Lung (tissue), 12 donors: ENCODE results near the gene PTPRN2. TPM values are rescaled to one million over a fixed set of nuclear protein-coding genes. Genes with fewer than 3 reads are reported as not detected.

ENCODE experiments used
- ATAC-seq: fragments of 200-7000 bp; cut with Tn5 transposase; one replicate; pipeline ENCODE4 v1.9.1; 2020; ENCODE audit warnings: moderate number of reproducible peaks; ENCODE audit not compliant: insufficient read depth, low FRiP score
- DNase-seq, 3 donors: peaks; one replicate each; pipeline ENCODE4 v3.0.0-alpha.2; 2013 to 2017
- H3K27ac ChIP-seq, 2 donors: one replicate each; pipeline ENCODE4 v1.5.1; 2013; ENCODE audit warnings: mild to moderate bottlenecking in 2 of 2, moderate library complexity in 2 of 2, control low read depth in 1 of 2, inconsistent platforms in 1 of 2, low read depth in 1 of 2, low read length in 1 of 2
- H3K27me3 ChIP-seq, 3 donors: one replicate each; pipeline ENCODE4 v1.5.1; 2013; ENCODE audit warnings: low read length in 2 of 3; ENCODE audit not compliant: control insufficient read depth in 3 of 3, insufficient read depth in 3 of 3
- H3K36me3 ChIP-seq, 4 donors: one replicate each; pipeline ENCODE4 v1.5.1; 2013; ENCODE audit warnings: low read length in 4 of 4, mild to moderate bottlenecking in 1 of 4, moderate library complexity in 1 of 4; ENCODE audit not compliant: control insufficient read depth in 4 of 4, insufficient read depth in 4 of 4
- H3K4me1 ChIP-seq, 5 donors: one replicate each; pipeline ENCODE4 v1.5.1; 2013; ENCODE audit warnings: low read length in 5 of 5, mild to moderate bottlenecking in 2 of 5, moderate library complexity in 1 of 5; ENCODE audit not compliant: control insufficient read depth in 5 of 5, insufficient read depth in 5 of 5
- H3K4me3 ChIP-seq: one replicate; pipeline ENCODE4 v1.5.1; 2013; ENCODE audit warnings: mild to moderate bottlenecking, control low read depth, moderate library complexity
- H3K9ac ChIP-seq, 2 donors: one replicate each; pipeline ENCODE4 v1.5.1; 2013; ENCODE audit warnings: low read length in 2 of 2, control low read depth in 1 of 2; ENCODE audit not compliant: insufficient read depth in 1 of 2
- H3K9me3 ChIP-seq, 4 donors: one replicate each; pipeline ENCODE4 v1.5.1; 2013; ENCODE audit warnings: low read length in 3 of 4, mild to moderate bottlenecking in 1 of 4, moderate library complexity in 1 of 4; ENCODE audit not compliant: control insufficient read depth in 4 of 4, insufficient read depth in 3 of 4
- CTCF ChIP-seq: IDR thresholded peaks from 2 replicates; pipeline ENCODE4 v1.5.1; 2012; ENCODE audit warnings: mild to moderate bottlenecking; ENCODE audit errors: control extremely low read depth, extremely low read depth
- WGBS, 2 donors: extraction: QIAGEN DNeasy Blood & Tissue Kit; methylation state at CpG; one replicate each; pipeline ENCODE4 v1.1.7; 2013; 5-methylcytosine and 5-hydroxymethylcytosine counted together
- polyA plus RNA-seq, 2 donors: library from polyadenylated mRNA; stranded (reverse); fragments of 200-250 nt; gene quantifications; one replicate each; pipeline ENCODE4 v1.2.1, GENCODE V29; 2013
- total RNA-seq, 2 donors: library from RNA; depleted of rRNA in 1 of 2; stranded (reverse); fragments of >200 nt in 1 of 2; gene quantifications; one replicate each; pipeline ENCODE4 v1.2.1, GENCODE V29; 2014 to 2021
- donor health status: control.
- donor health status: control.
- donor health status: Bipolar disorder and iron deficiency.
- donor health status: healthy.
- donor health status: DM: yes; HTN: yes; CAD: no.

PTPRN2 gene
- total and polyA plus RNA-seq, 4 donors, result 2.1 to 7.4 (median 4.4) TPM

GRCh38 chr7:157544980-157545680 lies 1042.5 kb downstream of the PTPRN2 start:
- 89% methylated on average over 17 of the region's 17 CpGs for WGBS, 2 donors
- TF ChIP-seq CTCF, result no peak
- Histone ChIP-seq H3K36me3 (peaks cover 0 to 16% (median 0%) of the 10 kb centered on the region in 4 donors), H3K27ac (no peak overlapping the region), H3K27me3 (no peaks in the 10 kb centered on the region), H3K9me3 (peaks cover 0 to 9% (median 0%) of the 10 kb centered on the region in 4 donors), H3K4me3 (no peak overlapping the region), H3K9ac (no peak overlapping the region), H3K4me1 (no peaks in the 10 kb centered on the region)
- no peak for ATAC-seq
- no peak for DNase-seq

GRCh38 chr7:157544226-157544625 lies 1043.4 kb downstream of the PTPRN2 start:
- H3K27me3 ChIP-seq, result no peaks in the 10 kb centered on the region
- no peak for DNase-seq
- H3K9me3 ChIP-seq, result peaks cover 0 to 9% (median 0%) of the 10 kb centered on the region in 4 donors
- H3K4me1 ChIP-seq, result no peaks in the 10 kb centered on the region
- no peak for TF ChIP-seq CTCF
- no peak overlapping the region for H3K4me3 ChIP-seq
- peaks cover 0 to 18% (median 0%) of the 10 kb centered on the region in 4 donors for H3K36me3 ChIP-seq
- WGBS, 2 donors, result 73 to 85% methylated on average over 19 of the region's 19 CpGs
- H3K27ac ChIP-seq, result no peak overlapping the region
- ATAC-seq, result no peak
- no peak overlapping the region for H3K9ac ChIP-seq

GRCh38 chr7:157543791-157544190 lies 1043.8 kb downstream of the PTPRN2 start:
- peaks cover 0 to 11% (median 0%) of the 10 kb centered on the region in 4 donors for H3K9me3 ChIP-seq
- H3K27ac ChIP-seq, result no peak overlapping the region
- DNase-seq, result no peak
- H3K9ac ChIP-seq, result no peak overlapping the region
- no peak overlapping the region for H3K4me3 ChIP-seq
- ATAC-seq, result no peak
- WGBS, 2 donors, result 92% methylated on average over 12 of the region's 12 CpGs
- H3K27me3 ChIP-seq, result no peaks in the 10 kb centered on the region
- no peaks in the 10 kb centered on the region for H3K4me1 ChIP-seq
- H3K36me3 ChIP-seq, result peaks cover 0 to 18% (median 0%) of the 10 kb centered on the region in 4 donors
- no peak for TF ChIP-seq CTCF
